NCI-H187 (cell line): ENCODE measurements around the gene SWSAP1.
A peak's percentile ranks its signal among the peaks of the same experiment; 100 is the strongest.
"Not testable (repeated sequence)": the region's sequence is repeated elsewhere in the genome, so short reads cannot be mapped to it uniquely, and the experiment has no call there.

ENCODE experiments used
- DNase-seq, 2 experiments: peaks; one replicate each; lab custom pipeline; 2025; lab: John Stamatoyannopoulos, UW

The SWSAP1 gene

GRCh38 chr19:11379269-11379845 lies 4.9 kb downstream of the SWSAP1 start:
- DNase-seq = not testable (repeated sequence)

- no peak for DNase-seq
Observed at GRCh38 chr19:11379857-11380350, 5.4 kb downstream of the SWSAP1 start.

GRCh38 chr19:11380653-11381537 lies 6.4 kb downstream of the SWSAP1 start:
- DNase-seq = peak; percentile 90 to 94

GRCh38 chr19:11382898-11383705 lies 8.6 kb downstream of the SWSAP1 start:
- DNase-seq = no peak

GRCh38 chr19:11383706-11384048 lies 9.2 kb downstream of the SWSAP1 start:
- DNase-seq = no peak

GRCh38 chr19:11384778-11385129 lies 10.3 kb downstream of the SWSAP1 start:
- DNase-seq = no peak

- DNase-seq = no peak
Observed at GRCh38 chr19:11387162-11388034, 12.9 kb downstream of the SWSAP1 start.

GRCh38 chr19:11390359-11390758 lies 15.9 kb downstream of the SWSAP1 start:
- no peak for DNase-seq

GRCh38 chr19:11390933-11391680 lies 16.6 kb downstream of the SWSAP1 start:
- DNase-seq = no peak

- no peak for DNase-seq
Observed at GRCh38 chr19:11397089-11397610, 22.7 kb downstream of the SWSAP1 start.

GRCh38 chr19:11399667-11400066 lies 25.2 kb downstream of the SWSAP1 start:
- DNase-seq = no peak

- no peak for DNase-seq
Observed at GRCh38 chr19:11400798-11401197, 26.3 kb downstream of the SWSAP1 start.

- DNase-seq = no peak
Observed at GRCh38 chr19:11401808-11402543, 27.5 kb downstream of the SWSAP1 start.

- no peak for DNase-seq
Observed at GRCh38 chr19:11404588-11405222, 30.2 kb downstream of the SWSAP1 start.

GRCh38 chr19:11405846-11406643 lies 31.6 kb downstream of the SWSAP1 start:
- DNase-seq = no peak

- not testable (repeated sequence) for DNase-seq
Observed at GRCh38 chr19:11406703-11407236, 32.3 kb downstream of the SWSAP1 start.

GRCh38 chr19:11408591-11408990 lies 34.1 kb downstream of the SWSAP1 start:
- no peak for DNase-seq

GRCh38 chr19:11410682-11411081 lies 36.2 kb downstream of the SWSAP1 start:
- no peak for DNase-seq
